Thymus (tissue), 11 donors: ENCODE results near the gene KIF16B. TPM values are rescaled to one million over a fixed set of nuclear protein-coding genes. Genes with fewer than 3 reads are reported as not detected.

Source experiments
- DNase-seq, 9 donors: peaks; one replicate each; pipeline ENCODE4 v3.0.0-alpha.2; 2013; ENCODE audit warnings: low spot score in 9 of 9, low read depth in 6 of 9, missing footprints in 1 of 9
- H3K27ac ChIP-seq, 2 donors: one replicate each; pipeline ENCODE4 v1.5.1; 2013; ENCODE audit warnings: control low read depth in 1 of 2, low read depth in 1 of 2, low read length in 1 of 2, mild to moderate bottlenecking in 1 of 2, moderate library complexity in 1 of 2
- H3K27me3 ChIP-seq, 2 donors: one replicate each; pipeline ENCODE4 v1.5.1; 2013; ENCODE audit warnings: low read length in 1 of 2; ENCODE audit not compliant: control insufficient read depth in 2 of 2, insufficient read depth in 1 of 2
- H3K36me3 ChIP-seq, 2 donors: one replicate each; pipeline ENCODE4 v1.5.1; 2013; ENCODE audit warnings: low read length in 1 of 2, mild to moderate bottlenecking in 1 of 2, moderate library complexity in 1 of 2; ENCODE audit not compliant: control insufficient read depth in 2 of 2, insufficient read depth in 2 of 2
- H3K4me1 ChIP-seq, 2 donors: one replicate each; pipeline ENCODE4 v1.5.1; 2013; ENCODE audit warnings: low read length in 2 of 2; ENCODE audit not compliant: control insufficient read depth in 2 of 2, insufficient read depth in 2 of 2
- H3K4me3 ChIP-seq, 2 donors: one replicate each; pipeline ENCODE4 v1.5.1; 2013; ENCODE audit warnings: low read length in 2 of 2, control low read depth in 1 of 2, mild to moderate bottlenecking in 1 of 2
- H3K9me3 ChIP-seq, 2 donors: one replicate each; pipeline ENCODE4 v1.5.1; 2013; ENCODE audit warnings: low read length in 1 of 2, mild to moderate bottlenecking in 1 of 2; ENCODE audit not compliant: control insufficient read depth in 2 of 2, insufficient read depth in 1 of 2
- WGBS: extraction: QIAGEN DNeasy Blood & Tissue Kit; methylation state at CpG from one replicate; pipeline ENCODE4 v1.1.7; 2013; 5-methylcytosine and 5-hydroxymethylcytosine counted together
- polyA plus RNA-seq: library from polyadenylated mRNA; stranded (reverse); fragments of 200-250 nt; gene quantifications from one replicate; pipeline ENCODE4 v1.2.3, GENCODE V29; 2013
- total RNA-seq: library from RNA; stranded (reverse); fragments of 120-200 nt; gene quantifications from one replicate; pipeline ENCODE4 v1.2.4, GENCODE V29; 2013
- donor health status: healthy.

The KIF16B gene
- total and polyA plus RNA-seq, 2 donors = 5.2 to 6.7 TPM

- WGBS = 97% methylated on average over 6 of the region's 6 CpGs
- Histone ChIP-seq H3K4me3 (no peak overlapping the region), H3K27me3 (no peaks in the 10 kb centered on the region), H3K4me1 (no peaks in the 10 kb centered on the region), H3K36me3 (no peaks in the 10 kb centered on the region), H3K27ac (no peak overlapping the region), H3K9me3 (no peaks in the 10 kb centered on the region)
- no peak for DNase-seq
Observed at GRCh38 chr20:16387666-16388065, 185.6 kb downstream of the KIF16B start.

DNA sequence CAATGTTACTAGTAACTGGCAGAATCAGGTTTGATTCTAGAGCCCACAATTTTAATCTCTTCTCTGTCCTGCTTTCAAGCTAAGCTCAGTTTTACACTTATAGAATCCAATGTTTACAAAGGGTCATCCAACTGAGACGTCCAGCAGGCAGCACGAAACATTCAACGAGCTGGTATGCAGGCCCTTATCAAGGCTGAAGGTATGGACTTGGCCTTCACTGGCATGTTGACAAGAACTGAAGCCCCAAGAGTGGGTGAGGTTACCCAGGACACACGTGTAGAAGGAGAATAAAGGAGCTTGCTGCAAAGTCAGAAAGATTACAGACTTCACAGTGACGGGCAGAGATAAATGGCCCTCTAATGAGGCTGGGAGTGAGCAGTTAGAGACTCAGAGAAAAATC, 187.4 kb downstream of the KIF16B start:
- H3K4me1 ChIP-seq = no peaks in the 10 kb centered on the region
- no peak overlapping the region for H3K27ac ChIP-seq
- no peaks in the 10 kb centered on the region for H3K36me3 ChIP-seq
- H3K4me3 ChIP-seq = no peak overlapping the region
- WGBS = 96% methylated on average over 5 of the region's 5 CpGs
- H3K9me3 ChIP-seq = no peaks in the 10 kb centered on the region
- DNase-seq = no peak
- H3K27me3 ChIP-seq = no peaks in the 10 kb centered on the region

DNA sequence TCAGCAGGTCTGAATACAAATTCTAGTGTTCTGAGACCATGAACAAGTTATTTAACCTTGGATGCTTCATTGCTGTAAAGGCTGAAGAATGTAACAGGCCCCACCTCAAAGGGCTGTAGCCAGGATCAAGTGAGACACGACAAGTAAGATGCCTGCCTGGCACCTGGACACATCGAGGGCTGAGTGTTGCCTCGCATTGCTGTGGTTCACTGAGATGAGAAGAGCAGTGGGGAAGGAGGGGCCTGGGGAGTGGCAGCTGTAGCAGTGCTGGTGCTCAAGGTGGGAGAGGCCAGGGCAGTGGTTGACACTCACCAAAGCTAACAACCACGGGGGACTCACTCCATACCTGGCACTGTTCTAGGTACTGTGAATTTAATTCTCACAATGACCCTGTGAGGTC, 187.8 kb downstream of the KIF16B start:
- H3K4me3 ChIP-seq = no peak overlapping the region
- H3K36me3 ChIP-seq = no peaks in the 10 kb centered on the region
- WGBS = 90% methylated on average over 4 of the region's 4 CpGs
- DNase-seq = no peak
- no peaks in the 10 kb centered on the region for H3K4me1 ChIP-seq
- no peaks in the 10 kb centered on the region for H3K27me3 ChIP-seq
- no peak overlapping the region for H3K27ac ChIP-seq
- no peaks in the 10 kb centered on the region for H3K9me3 ChIP-seq

DNA sequence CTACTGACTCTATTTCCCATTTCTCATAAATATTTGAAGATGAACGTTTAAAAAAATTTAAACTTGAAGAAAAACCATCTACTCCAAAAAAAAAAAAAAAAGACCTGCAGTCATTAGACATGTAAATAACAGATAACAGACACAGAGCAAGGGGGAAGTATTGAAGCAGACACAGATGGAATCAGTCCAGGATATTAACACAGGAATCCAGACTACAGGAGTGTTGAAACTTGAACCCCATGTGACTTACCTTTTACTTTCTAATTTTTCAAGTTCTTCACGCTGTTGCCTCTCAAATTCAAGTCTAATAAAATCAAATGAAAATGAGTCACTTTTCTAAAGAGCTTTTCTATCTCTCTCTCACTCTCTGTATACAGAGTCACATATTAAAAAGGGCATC, 191.8 kb downstream of the KIF16B start:
- Histone ChIP-seq H3K4me3 (no peak overlapping the region), H3K27me3 (no peaks in the 10 kb centered on the region), H3K36me3 (no peaks in the 10 kb centered on the region), H3K9me3 (no peaks in the 10 kb centered on the region), H3K27ac (no peak overlapping the region), H3K4me1 (no peaks in the 10 kb centered on the region)
- no peak for DNase-seq
- WGBS = 95% methylated on average over 2 of the region's 2 CpGs

GRCh38 chr20:16378712-16379370, 194.4 kb downstream of the KIF16B start:
- Histone ChIP-seq H3K27ac (no peak overlapping the region), H3K4me1 (no peaks in the 10 kb centered on the region), H3K4me3 (no peak overlapping the region), H3K27me3 (no peaks in the 10 kb centered on the region), H3K9me3 (no peaks in the 10 kb centered on the region), H3K36me3 (no peaks in the 10 kb centered on the region)
- WGBS = 97% methylated on average over 7 of the region's 7 CpGs
- no peak for DNase-seq

DNA sequence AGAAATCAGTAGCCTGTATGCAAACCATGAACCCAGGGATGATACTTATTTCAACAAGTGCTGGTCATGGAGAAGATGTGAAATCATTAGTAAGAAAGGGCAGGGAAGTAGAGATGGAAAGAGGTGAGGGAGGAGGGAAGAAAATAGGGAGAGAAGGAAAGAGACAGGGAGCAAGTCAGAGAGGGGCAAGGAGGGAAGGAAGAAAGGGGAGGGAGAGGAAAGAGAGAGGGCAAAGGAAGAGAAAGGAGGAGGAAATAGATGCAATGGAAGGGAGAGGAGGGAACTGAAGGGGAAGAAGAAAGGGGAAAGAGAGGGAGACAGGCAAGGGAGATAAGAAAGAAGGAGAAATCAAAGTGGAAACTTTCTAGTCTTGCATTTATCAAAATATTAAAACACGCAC, 195.1 kb downstream of the KIF16B start:
- no peak overlapping the region for H3K4me3 ChIP-seq
- H3K36me3 ChIP-seq = no peaks in the 10 kb centered on the region
- H3K9me3 ChIP-seq = no peaks in the 10 kb centered on the region
- 100% methylated on average over 1 of the region's 1 CpG for WGBS
- no peaks in the 10 kb centered on the region for H3K27me3 ChIP-seq
- H3K4me1 ChIP-seq = no peaks in the 10 kb centered on the region
- H3K27ac ChIP-seq = no peak overlapping the region
- no peak for DNase-seq

GRCh38 chr20:16369441-16369840, 203.8 kb downstream of the KIF16B start:
- Histone ChIP-seq H3K36me3 (peaks cover 0 to 3% of the 10 kb centered on the region in 2 donors), H3K27ac (no peak overlapping the region), H3K4me1 (no peaks in the 10 kb centered on the region), H3K27me3 (no peaks in the 10 kb centered on the region), H3K4me3 (no peak overlapping the region), H3K9me3 (peaks cover 0 to 1% of the 10 kb centered on the region in 2 donors)
- WGBS = 93% methylated on average over 1 of the region's 1 CpG
- DNase-seq = no peak

GRCh38 chr20:16368645-16369292, 204.5 kb downstream of the KIF16B start:
- H3K4me1 ChIP-seq = no peaks in the 10 kb centered on the region
- H3K27me3 ChIP-seq = no peaks in the 10 kb centered on the region
- peaks cover 0 to 1% of the 10 kb centered on the region in 2 donors for H3K9me3 ChIP-seq
- 96% methylated on average over 11 of the region's 11 CpGs for WGBS
- no peak overlapping the region for H3K4me3 ChIP-seq
- H3K27ac ChIP-seq = no peak overlapping the region
- peaks cover 0 to 3% of the 10 kb centered on the region in 2 donors for H3K36me3 ChIP-seq
- no peak for DNase-seq

DNA sequence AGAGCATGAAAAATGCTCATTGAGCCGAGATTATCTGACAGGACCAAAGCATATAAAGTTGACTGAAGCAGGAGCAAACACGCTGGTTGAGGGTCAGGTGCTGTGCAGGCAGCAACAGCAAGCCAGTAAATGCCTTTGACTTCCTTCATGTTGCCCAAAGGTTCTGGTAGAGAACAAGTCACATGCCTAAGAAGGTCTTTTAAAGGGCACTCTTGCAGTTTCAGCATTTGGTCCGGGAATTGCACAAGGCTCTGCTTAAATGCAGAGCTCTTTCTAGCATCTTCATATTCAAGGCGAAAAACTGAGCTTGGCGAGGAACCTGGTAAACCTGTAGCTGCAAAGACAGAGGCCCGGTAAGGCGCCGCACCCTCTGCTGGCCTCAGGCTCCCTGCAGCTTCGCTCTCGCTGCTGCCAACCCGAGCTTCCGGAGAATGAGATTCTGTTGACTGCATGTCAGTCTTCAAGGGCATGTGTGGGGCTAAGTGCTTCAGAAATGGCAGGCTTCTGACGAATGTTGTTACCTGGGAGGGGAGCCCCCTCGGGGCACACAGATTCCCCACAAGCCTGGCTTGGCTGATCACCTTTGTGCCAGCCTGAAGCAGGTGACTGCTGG, 205.2 kb downstream of the KIF16B start:
- Histone ChIP-seq H3K27ac (no peak overlapping the region), H3K9me3 (peaks cover 0 to 1% of the 10 kb centered on the region in 2 donors), H3K4me1 (no peaks in the 10 kb centered on the region), H3K4me3 (no peak overlapping the region), H3K27me3 (no peaks in the 10 kb centered on the region), H3K36me3 (peaks cover 0 to 3% of the 10 kb centered on the region in 2 donors)
- WGBS = 97% methylated on average over 14 of the region's 14 CpGs
- DNase-seq = no peak
